T-helper 17 cell (primary cell): ENCODE data around the gene MRPL14. TPM values are rescaled to one million over a fixed set of nuclear protein-coding genes. Genes with fewer than 3 reads are reported as not detected.

Experiments used
- ATAC-seq: fragments of 150-1000 bp; cut with Tn5 transposase; 2 replicates; pipeline ENCODE4 v1.10.0; 2021; ENCODE audit warnings: mild to moderate bottlenecking, moderate library complexity
- DNase-seq, 3 donors: peaks; one replicate each; pipeline versions ENCODE4 v3.0.0 to v3.0.0-alpha.2; 2020 to 2021
- H3K9me3 ChIP-seq: one replicate; pipeline ENCODE4 v1.7.0; 2013; ENCODE audit warnings: low read length, mild to moderate bottlenecking; ENCODE audit not compliant: control insufficient read depth, poor library complexity, severe bottlenecking
- H3K27ac Mint-ChIP-seq: one replicate; pipeline ENCODE4 v1.8.0; 2022; ENCODE audit warnings: mild to moderate bottlenecking, moderate library complexity, mixed read lengths
- H3K27me3 Mint-ChIP-seq: one replicate; pipeline ENCODE4 v1.8.0; 2022; ENCODE audit warnings: mixed read lengths
- H3K36me3 Mint-ChIP-seq: one replicate; pipeline ENCODE4 v1.8.0; 2022; ENCODE audit warnings: low read depth, mixed read lengths
- H3K4me1 Mint-ChIP-seq: one replicate; pipeline ENCODE4 v1.8.0; 2022; ENCODE audit warnings: mild to moderate bottlenecking, mixed read lengths
- H3K4me3 Mint-ChIP-seq: one replicate; pipeline ENCODE4 v1.8.0; 2022; ENCODE audit warnings: mild to moderate bottlenecking, moderate library complexity, mixed read lengths
- total RNA-seq, 4 donors: library from RNA in 2 of 4; stranded (reverse) in 2 of 4; gene quantifications; one replicate each; pipeline ENCODE4 v1.2.3 and lab custom pipeline; 2022 to 2026

MRPL14 gene
- total RNA-seq, 2 donors from 2014 or later: 13.2 to 13.7 TPM

DNA sequence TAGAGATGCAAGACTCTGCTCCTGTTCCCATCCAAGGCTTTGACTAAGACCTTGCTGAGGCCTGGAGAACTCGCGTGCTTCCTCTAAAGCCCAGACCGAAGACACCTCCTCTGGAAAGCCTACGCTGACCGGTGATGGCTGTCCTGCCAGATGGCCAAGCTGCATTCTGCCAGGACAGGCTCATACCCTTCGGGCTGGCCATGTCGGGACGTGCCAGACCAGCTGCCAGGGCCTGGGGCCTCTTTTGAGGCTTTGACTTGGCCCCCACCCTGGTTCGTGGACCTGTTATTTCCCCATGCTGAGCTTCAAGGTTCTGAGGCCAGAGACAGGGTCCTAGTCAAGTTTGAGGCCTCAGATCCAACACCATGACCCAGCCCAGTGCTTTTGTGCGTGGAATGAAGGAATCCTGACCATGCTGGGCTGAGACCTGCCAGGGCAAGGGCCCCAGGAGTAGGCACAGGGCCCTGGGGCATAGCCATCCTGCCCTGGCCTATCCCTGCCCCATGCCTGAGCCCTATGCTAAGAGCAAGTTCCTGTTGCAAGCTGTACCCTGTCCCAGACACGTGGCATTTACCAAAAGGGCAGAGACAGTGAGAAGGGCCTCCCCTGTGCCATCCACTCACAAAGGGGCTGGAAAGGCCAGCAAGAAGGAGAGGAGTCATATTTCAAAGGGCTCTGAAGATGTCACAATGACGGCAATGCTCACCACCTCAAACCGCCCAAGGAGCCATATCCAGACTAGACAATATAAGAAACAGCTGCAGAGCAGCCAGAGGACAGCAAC, 42.8 kb downstream of the MRPL14 start:
- H3K4me1 Mint-ChIP-seq: peaks cover 2% of the 10 kb centered on the region
- H3K27ac Mint-ChIP-seq: no peak overlapping the region
- no peaks in the 10 kb centered on the region for H3K36me3 Mint-ChIP-seq

DNA sequence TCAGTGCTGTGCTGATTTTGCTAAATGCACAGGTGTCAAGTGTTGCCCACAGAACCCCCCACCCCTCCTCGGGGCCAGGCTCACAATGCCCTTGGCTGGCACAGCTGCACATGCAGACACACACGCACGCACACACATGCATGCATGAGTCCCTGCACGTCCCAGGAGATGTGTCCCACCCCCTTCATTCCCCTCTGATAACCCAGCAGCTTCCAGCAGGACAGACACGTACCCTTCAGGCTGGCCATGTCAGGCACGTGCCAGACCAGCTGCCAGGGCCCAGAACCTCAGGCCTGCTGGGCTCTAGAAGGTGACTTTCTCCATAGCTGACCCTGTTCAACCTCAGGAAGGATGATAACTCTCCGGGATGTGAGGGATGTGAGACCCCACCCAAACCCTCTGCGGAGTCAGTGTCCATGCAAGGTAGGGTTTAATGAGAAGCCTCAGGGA, 44.4 kb downstream of the MRPL14 start:
- H3K9me3 ChIP-seq: no peaks in the 10 kb centered on the region
- H3K4me3 Mint-ChIP-seq: no peak overlapping the region
- peaks cover 5% of the 10 kb centered on the region for H3K4me1 Mint-ChIP-seq
- ATAC-seq (no peak), DNase-seq (no peak)
- H3K36me3 Mint-ChIP-seq: no peaks in the 10 kb centered on the region
- no peak overlapping the region for H3K27ac Mint-ChIP-seq
- H3K27me3 Mint-ChIP-seq: peaks cover 11% of the 10 kb centered on the region

More for the DNA sequence above, 42.8 kb downstream of the MRPL14 start:
- Mint-ChIP-seq H3K4me3 (no peak overlapping the region), H3K27me3 (no peaks in the 10 kb centered on the region)
- no peak for ATAC-seq
- no peaks in the 10 kb centered on the region for H3K9me3 ChIP-seq
- DNase-seq: no peak

DNA sequence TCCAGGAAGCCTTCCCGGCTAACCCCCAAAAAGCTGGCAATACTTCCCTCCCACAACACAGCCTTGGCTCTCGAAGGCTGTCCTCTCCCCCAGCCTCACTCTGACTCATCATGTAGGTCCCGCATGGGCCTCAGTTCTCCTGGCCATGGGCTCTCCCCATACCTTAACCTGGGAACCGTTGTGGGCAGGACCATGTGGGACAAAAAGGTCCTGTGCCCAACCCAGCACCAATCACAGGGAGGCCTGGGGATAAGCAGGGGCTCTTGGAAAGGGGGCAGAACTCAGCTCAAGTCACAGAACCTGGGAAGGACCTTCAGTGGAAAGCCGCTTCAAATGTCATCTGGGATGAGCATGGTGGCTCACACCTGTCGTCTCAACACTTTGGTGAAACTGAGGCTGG, 45.5 kb downstream of the MRPL14 start:
- no peaks in the 10 kb centered on the region for H3K36me3 Mint-ChIP-seq
- peaks cover 5% of the 10 kb centered on the region for H3K4me1 Mint-ChIP-seq
- H3K27me3 Mint-ChIP-seq: peaks cover 13% of the 10 kb centered on the region
- no peak overlapping the region for H3K27ac Mint-ChIP-seq
- H3K4me3 Mint-ChIP-seq: no peak overlapping the region
- no peaks in the 10 kb centered on the region for H3K9me3 ChIP-seq
- DNase-seq (no peak), ATAC-seq (no peak)

DNA sequence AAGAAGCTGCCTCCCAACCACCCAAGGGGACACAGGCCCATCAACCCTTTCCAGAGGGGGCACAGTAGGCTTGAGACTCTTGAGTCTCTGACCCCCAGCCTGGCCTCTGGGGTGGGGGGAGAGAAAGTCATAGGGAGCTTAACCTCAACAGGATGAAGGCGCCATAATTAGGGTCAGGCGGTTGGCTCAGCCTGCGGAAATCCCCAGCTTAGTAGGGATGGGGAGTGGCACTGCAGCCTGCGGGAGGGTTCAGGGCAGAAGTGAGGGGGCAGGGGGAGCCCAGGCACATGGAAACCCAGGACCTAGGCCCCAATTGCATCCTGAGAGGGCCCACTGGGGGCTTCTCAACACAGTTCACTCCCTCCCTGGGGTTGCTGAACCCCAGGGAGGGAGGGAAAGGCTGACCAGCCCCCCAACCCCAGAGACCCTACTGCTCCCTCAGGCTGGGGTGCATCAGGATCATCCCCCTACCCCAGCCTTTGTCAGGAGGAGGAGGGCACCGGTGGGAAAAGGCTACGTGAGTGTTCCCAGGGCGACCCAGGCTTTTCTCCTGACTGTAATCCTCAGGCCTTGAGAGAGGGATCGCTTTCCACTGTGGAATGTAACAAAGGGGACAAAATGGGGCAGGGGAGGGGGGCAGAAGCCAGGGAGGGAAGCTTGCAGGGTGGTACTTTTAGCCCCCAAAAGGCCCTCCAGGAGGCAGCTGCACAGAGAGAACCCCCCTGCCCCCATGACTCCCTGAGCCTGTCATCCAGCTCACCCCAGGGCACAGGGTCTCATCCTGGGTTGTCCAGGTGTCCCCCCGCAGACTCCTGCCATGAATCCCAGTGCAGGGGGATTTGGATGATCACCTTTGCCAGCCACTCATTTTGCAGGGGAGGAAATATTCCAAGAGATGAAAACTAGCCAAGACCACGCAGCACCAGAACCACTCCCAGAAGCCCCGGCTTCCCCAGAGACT, 46.4 kb downstream of the MRPL14 start:
- H3K27me3 Mint-ChIP-seq: peaks cover 13% of the 10 kb centered on the region
- H3K4me1 Mint-ChIP-seq: peaks cover 5% of the 10 kb centered on the region
- DNase-seq (no peak), ATAC-seq (no peak)
- H3K27ac Mint-ChIP-seq: no peak overlapping the region
- H3K9me3 ChIP-seq: no peaks in the 10 kb centered on the region
- no peaks in the 10 kb centered on the region for H3K36me3 Mint-ChIP-seq
- H3K4me3 Mint-ChIP-seq: no peak overlapping the region

DNA sequence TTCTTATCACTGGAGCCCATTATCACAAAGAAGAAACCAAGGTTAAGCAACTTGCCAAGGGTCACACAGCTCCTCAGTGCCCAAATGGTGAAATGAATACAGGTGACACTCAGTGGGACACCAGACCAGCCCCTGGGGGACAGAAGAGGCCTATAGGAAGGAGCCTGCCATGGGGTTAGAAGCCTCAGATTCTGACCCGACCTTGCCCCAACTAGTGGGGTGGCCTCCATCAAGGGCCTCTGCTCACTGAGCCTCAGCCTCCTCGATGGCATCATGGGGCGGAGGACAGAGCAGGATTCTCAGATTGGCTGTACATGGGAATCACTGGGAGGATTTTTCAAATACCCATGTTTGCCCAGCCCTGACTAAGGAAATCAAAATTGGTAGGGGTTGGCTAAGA, 47.6 kb downstream of the MRPL14 start:
- Mint-ChIP-seq H3K4me1 (peaks cover 4% of the 10 kb centered on the region), H3K36me3 (no peaks in the 10 kb centered on the region), H3K27me3 (peaks cover 13% of the 10 kb centered on the region), H3K27ac (peak overlapping the region; percentile 59), H3K4me3 (no peak overlapping the region)
- DNase-seq: no peak
- no peak for ATAC-seq
- H3K9me3 ChIP-seq: no peaks in the 10 kb centered on the region

DNA sequence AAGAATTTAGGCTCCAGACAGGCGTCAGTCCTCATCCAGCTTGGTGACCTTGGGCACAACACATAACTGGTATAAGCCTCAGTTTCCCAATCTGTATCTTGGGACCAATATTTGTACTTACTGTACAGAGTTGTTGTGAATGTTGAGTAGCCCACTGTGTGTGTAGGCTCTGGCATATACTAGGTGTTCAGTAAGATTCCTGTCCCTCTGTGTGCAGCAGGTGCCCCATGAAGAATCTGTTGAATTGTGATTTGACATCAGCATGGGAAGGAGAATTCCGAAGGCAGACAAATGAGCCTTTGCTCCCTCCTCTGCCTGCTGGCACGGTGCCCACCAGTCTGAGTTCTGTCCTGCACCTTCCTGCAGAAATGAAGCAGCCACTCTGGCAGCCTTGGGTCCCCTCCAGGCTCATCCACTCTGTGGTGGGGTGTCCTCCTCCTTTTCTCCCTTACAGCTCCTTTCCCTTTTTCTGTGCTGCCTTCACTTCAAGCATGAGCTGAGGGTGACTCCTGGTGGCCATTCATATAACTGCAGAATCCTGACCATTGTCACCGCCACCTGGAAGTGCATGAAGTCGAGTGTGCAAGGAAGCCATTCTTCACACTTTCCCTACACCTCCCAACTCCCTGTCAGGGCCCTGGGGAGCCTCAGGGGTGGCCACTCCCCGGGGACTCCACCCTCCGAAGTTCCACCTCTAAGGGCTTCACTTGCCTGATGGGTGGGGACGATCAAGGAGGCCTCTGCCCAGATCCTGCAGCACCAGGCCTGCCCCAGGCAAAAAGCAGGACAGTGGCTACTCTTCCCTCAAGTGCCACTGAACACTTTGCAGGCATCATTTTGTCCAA, 48.2 kb downstream of the MRPL14 start:
- peak; percentile 73 for ATAC-seq
- no peaks in the 10 kb centered on the region for H3K36me3 Mint-ChIP-seq
- H3K27ac Mint-ChIP-seq: peak overlapping the region; percentile 59
- peak; percentile 40 to 62 (median 51) for DNase-seq
- peaks cover 10% of the 10 kb centered on the region for H3K4me1 Mint-ChIP-seq
- peaks cover 13% of the 10 kb centered on the region for H3K27me3 Mint-ChIP-seq
- H3K4me3 Mint-ChIP-seq: no peak overlapping the region
- H3K9me3 ChIP-seq: no peaks in the 10 kb centered on the region

DNA sequence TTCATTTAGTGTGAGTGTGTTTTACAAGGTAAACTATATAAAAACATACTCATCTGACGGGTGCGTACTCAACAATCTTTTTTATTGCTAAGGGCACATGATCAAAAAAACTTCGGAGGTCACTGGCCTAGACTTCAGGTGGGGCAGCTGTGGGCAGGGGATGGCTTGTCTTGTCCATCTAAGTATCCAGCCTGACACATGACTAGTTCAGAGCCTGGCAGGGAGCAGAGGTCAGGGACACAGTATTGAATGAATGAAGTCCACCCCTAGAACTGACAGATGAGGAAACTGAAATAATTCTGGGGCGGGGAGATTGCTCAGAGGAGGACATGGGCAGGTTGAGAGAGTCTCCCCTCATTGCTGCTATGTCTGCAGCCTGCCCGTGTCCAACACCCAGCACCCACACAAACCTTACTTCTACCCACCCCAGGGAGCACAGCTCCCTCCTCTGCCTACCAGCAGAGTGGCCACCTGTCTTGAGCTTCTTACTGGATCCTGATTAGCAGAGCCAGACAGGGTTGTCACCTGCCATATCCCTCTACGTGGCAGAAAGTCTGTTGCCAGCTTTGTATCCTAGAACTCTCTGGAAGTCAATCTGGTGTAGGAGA, 48.9 kb downstream of the MRPL14 start:
- no peak for ATAC-seq
- Mint-ChIP-seq H3K4me1 (peaks cover 14% of the 10 kb centered on the region), H3K27me3 (peaks cover 13% of the 10 kb centered on the region), H3K4me3 (no peak overlapping the region), H3K36me3 (no peaks in the 10 kb centered on the region), H3K27ac (no peak overlapping the region)
- no peaks in the 10 kb centered on the region for H3K9me3 ChIP-seq
- DNase-seq: no peak

DNA sequence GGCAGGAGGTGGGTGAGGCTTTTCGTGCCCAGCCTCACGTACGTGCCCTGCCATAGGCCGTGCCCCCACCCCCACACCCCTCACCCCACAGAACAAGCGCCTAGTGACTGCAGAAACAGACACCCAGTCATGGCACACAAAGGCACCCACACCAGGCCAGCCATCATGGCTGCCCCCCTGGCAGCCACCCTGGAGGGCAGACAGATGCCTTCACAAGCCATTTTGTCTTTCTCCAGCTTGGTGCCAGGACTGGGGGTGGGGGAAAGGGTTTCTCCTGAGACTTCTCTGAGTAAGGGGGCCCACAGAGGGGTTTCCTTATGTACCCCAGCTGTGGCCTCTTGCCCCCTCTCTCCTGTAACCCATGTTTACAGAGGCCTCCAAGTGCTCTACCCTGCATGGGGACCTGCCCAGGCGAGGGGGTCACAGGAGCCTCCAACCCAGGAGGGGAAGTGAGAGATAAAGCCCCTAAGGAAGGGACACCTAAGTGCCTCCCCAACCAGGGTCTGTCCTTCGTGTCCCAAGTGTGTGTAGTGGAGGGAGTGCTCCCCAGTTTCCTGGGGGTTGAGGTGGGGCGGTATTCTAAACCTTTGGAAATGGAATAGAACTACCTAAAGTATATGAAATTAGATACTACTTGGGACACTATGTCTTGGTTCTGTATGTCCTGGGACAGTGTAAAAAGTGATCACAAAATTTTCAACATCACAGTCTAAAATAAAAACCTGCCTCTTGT, 49.9 kb downstream of the MRPL14 start:
- no peak overlapping the region for H3K4me3 Mint-ChIP-seq
- H3K4me1 Mint-ChIP-seq: peaks cover 14% of the 10 kb centered on the region
- ATAC-seq (no peak), DNase-seq (no peak)
- no peaks in the 10 kb centered on the region for H3K36me3 Mint-ChIP-seq
- no peak overlapping the region for H3K27ac Mint-ChIP-seq
- H3K9me3 ChIP-seq: no peaks in the 10 kb centered on the region
- H3K27me3 Mint-ChIP-seq: peaks cover 13% of the 10 kb centered on the region

DNA sequence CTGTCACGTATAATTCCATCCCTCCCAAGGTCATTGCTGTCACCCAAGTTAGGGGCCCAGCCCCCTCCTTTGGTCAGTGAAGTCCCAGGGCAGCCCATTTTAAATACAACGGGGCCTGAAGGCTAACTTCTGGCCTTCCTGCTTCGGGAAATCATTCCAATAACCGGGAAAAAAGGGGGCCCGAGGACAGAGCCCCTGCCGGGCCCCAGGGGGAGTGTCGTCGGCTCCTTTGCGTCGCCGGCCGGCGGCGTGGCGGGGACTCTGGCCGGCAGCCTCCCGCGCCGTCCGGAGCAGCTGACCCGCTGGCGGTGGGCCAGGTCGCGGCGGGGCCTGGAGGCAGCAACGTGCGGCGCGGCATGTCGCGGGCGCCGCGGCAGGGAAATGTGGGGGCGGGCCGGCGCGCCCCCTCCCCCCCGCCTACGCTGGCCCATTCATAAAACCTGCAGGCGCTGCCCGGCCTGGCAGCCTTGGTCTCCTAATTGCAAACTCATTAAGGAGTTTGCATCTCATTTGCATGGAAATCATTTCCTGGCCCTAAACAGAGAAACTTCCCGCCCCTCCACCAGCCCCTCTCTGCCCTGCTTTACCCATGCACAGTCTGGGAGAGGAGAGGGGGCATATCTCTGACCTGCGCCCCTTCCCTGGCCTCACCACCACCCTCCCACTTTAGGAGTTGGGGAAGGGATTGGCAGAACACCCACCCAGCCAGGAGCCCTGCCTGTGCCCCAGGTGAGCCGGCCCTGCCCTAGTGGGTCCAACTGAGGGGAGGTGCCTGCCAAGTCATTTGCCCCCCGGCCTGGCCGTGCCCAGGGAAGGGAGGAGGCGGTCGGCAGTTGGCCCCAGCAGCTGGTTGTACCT, 50.7 kb downstream of the MRPL14 start:
- Mint-ChIP-seq H3K4me3 (no peak overlapping the region), H3K27ac (no peak overlapping the region), H3K36me3 (no peaks in the 10 kb centered on the region), H3K27me3 (peaks cover 15% of the 10 kb centered on the region), H3K4me1 (peaks cover 14% of the 10 kb centered on the region)
- DNase-seq (no peak), ATAC-seq (no peak)
- no peaks in the 10 kb centered on the region for H3K9me3 ChIP-seq

DNA sequence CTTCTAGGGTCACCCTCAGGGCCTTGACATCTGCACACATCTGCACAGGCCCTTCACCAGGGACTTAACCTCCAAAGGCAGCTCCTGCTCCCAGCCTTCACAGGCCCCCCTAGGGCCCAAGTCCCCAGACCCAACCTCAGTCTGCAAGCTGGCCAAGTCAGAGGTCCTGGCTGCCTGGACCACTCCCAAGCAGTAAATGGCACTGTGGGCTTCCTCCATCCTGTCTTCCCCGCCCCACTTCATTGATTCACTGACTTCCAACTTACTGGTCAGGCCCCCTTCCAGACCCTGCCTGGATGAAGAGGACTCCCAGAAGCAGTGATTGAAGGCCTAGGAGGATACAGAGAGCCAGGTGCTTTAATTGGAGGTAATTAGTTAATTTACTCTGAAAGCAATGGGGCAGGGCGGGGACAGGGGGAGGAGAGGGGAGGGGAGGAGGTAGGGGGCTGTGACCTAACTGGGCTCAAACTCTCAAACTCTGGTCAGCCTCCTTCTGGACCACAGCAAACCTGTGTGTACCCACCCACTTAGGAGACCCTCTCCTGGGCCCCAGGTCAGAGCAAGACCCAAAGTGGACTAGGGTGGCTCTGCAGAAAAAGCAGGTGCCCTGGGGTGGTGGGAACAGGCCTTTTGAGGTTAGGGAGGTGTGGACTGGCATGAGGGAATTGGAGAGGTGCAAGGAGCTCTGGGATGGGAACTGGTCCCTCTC, 51.5 kb downstream of the MRPL14 start:
- Mint-ChIP-seq H3K27ac (no peak overlapping the region), H3K36me3 (no peaks in the 10 kb centered on the region), H3K4me3 (no peak overlapping the region), H3K27me3 (peaks cover 22% of the 10 kb centered on the region), H3K4me1 (peaks cover 14% of the 10 kb centered on the region)
- DNase-seq: no peak
- ATAC-seq: no peak
- no peaks in the 10 kb centered on the region for H3K9me3 ChIP-seq
